K562 (cell line): ENCODE results near the gene KIAA0930. TPM values are rescaled to one million over a fixed set of nuclear protein-coding genes. Genes with fewer than 3 reads are reported as not detected.

Source experiments
- ATAC-seq: fragments of 200-7000 bp; cut with Tn5 transposase; 3 replicates; pipeline ENCODE4 v1.9.1; 2020; ENCODE audit warnings: moderate library complexity
- BruUV-seq: library from RNA; stranded (reverse); fragments of 400-500 nt; replicated peaks from 2 replicates; lab custom pipeline; 2021; lab: Mats Ljungman, UMichigan
- CTCF ChIA-PET: fragments of 300-600 bp; formaldehyde crosslinking; extraction: SDS; loops from one replicate; lab custom pipeline; 2021; ENCODE audit warnings: low intra/inter-chr PET ratio; lab: Yijun Ruan, JAX
- POLR2A ChIA-PET: fragments of 300-600, 350-650 bp; sonication (Branson Sonifier 250); formaldehyde crosslinking; extraction: SDS; loops from one replicate; lab custom pipeline; 2021; ENCODE audit warnings: antibody characterized with exemption, inconsistent platforms; lab: Yijun Ruan, JAX
- DNase-seq, 4 experiments: peaks; one replicate each; pipeline versions ENCODE4 v3.0.0 to v3.0.0-alpha.2; 2011 to 2018; ENCODE audit warnings: low spot score in 3 of 4, mixed read lengths in 3 of 4; ENCODE audit errors: extremely low read depth in 1 of 4
- FAIRE-seq: peaks from 2 replicates; lab custom pipeline; 2011; peaks lifted over from hg19 to GRCh38; lab: Jason Lieb, UNC
- H2AFZ ChIP-seq: 2 replicates; pipeline ENCODE4 v1.6.0; 2011; ENCODE audit warnings: low read depth, low read length, control low read depth, inconsistent platforms
- H3K27ac ChIP-seq: fragments of 200-600 bp; 3 replicates; pipeline ENCODE4 v1.8.0; 2011; ENCODE audit warnings: low read depth, mild to moderate bottlenecking, control low read depth, inconsistent platforms, low read length, moderate library complexity, mixed read lengths; ENCODE audit errors: extremely low read depth
- H3K27me3 ChIP-seq, 2 experiments: fragments of 300-600 bp in 1 of 2; 2 replicates in 1 of 2; 3 replicates in 1 of 2; pipeline versions ENCODE4 v1.6.0 to v1.8.0; 2011; ENCODE audit warnings: inconsistent platforms in 2 of 2, low read length in 2 of 2, mild to moderate bottlenecking in 1 of 2, mixed read lengths in 1 of 2, moderate library complexity in 1 of 2; ENCODE audit not compliant: control insufficient read depth in 2 of 2, insufficient read depth in 2 of 2
- H3K36me3 ChIP-seq: fragments of 300-600 bp; 3 replicates; pipeline ENCODE4 v1.8.0; 2011; ENCODE audit warnings: mild to moderate bottlenecking, low read length, inconsistent platforms; ENCODE audit not compliant: control insufficient read depth, insufficient read depth
- H3K4me1 ChIP-seq, 2 experiments: fragments of 200-600 bp in 1 of 2; replicated peaks in 1 of 2; 2 replicates in 1 of 2; 3 replicates in 1 of 2; pipeline versions ENCODE4 v1.5.1 to v1.8.0; 2011; ENCODE audit warnings: inconsistent platforms in 2 of 2, low read length in 2 of 2, mild to moderate bottlenecking in 1 of 2, mixed read lengths in 1 of 2, moderate library complexity in 1 of 2; ENCODE audit not compliant: control insufficient read depth in 2 of 2, insufficient read depth in 2 of 2
- H3K4me2 ChIP-seq: 2 replicates; pipeline ENCODE4 v1.6.1; 2011; ENCODE audit warnings: low read length, control low read depth, inconsistent platforms, mixed read lengths; ENCODE audit not compliant: insufficient read depth
- H3K4me3 ChIP-seq: fragments of 200-600 bp; sonication (generic), shearing (Covaris generic); 2 replicates; pipeline ENCODE4 v1.5.1; 2016; ENCODE audit warnings: control low read depth, inconsistent platforms
- H3K79me2 ChIP-seq: fragments of 200-600 bp; 3 replicates; pipeline ENCODE4 v1.8.0; 2011; ENCODE audit warnings: low read length, inconsistent platforms; ENCODE audit not compliant: control insufficient read depth, insufficient read depth
- H3K9ac ChIP-seq, 2 experiments: 2 replicates each; pipeline versions ENCODE4 v1.6.0 to v1.6.1; 2011; ENCODE audit warnings: low read depth in 2 of 2, low read length in 2 of 2, control low read depth in 1 of 2, inconsistent platforms in 1 of 2, mild to moderate bottlenecking in 1 of 2, mixed read lengths in 1 of 2; ENCODE audit not compliant: insufficient read depth in 1 of 2
- H3K9me1 ChIP-seq: one replicate; pipeline ENCODE4 v1.6.0; 2011; ENCODE audit warnings: inconsistent platforms, mild to moderate bottlenecking, low read length, moderate library complexity; ENCODE audit not compliant: control insufficient read depth, insufficient read depth
- H3K9me3 ChIP-seq: replicated peaks from 2 replicates; pipeline ENCODE4 v1.5.1; 2011; ENCODE audit warnings: low read depth, low read length, inconsistent platforms; ENCODE audit not compliant: control insufficient read depth, insufficient read depth
- H4K20me1 ChIP-seq: replicated peaks from 2 replicates; pipeline ENCODE4 v1.6.1; 2011; ENCODE audit warnings: low read length, inconsistent platforms, mixed read lengths; ENCODE audit not compliant: control insufficient read depth, insufficient read depth
- BCOR ChIP-seq: fragments of 450-650 bp; IDR thresholded peaks from 2 replicates; pipeline ENCODE4 v1.6.1; 2016
- CHD2 ChIP-seq: IDR thresholded peaks from 2 replicates; pipeline ENCODE4 v1.6.1; 2011; ENCODE audit warnings: low read depth, low read length
- FOXA1 ChIP-seq: fragments of 450-650 bp; IDR thresholded peaks from 2 replicates; pipeline ENCODE4 v1.6.1; 2016; ENCODE audit warnings: mild to moderate bottlenecking, borderline replicate concordance
- GATAD2B ChIP-seq: fragments of 450-650 bp; IDR thresholded peaks from 2 replicates; pipeline ENCODE4 v1.6.1; 2017; ENCODE audit warnings: mild to moderate bottlenecking, borderline replicate concordance
- HNRNPH1 ChIP-seq: fragments of 200-400 bp; formaldehyde crosslinking; optimal IDR thresholded peaks from 2 replicates; pipeline ENCODE3; 2017; ENCODE audit warnings: low read depth, mild to moderate bottlenecking, low read length, moderate library complexity
- HNRNPL ChIP-seq: fragments of 200-400 bp; formaldehyde crosslinking; IDR thresholded peaks from 2 replicates; pipeline ENCODE4 v1.6.1; 2017; ENCODE audit warnings: low read depth, mild to moderate bottlenecking, low read length
- JUN ChIP-seq, 2 experiments: sonication (generic) in 1 of 2; formaldehyde crosslinking in 1 of 2; IDR thresholded peaks; 2 replicates each; pipeline versions ENCODE4 v1.6.1 to v1.8.0; 2012 to 2022; ENCODE audit warnings: borderline replicate concordance in 2 of 2, mild to moderate bottlenecking in 2 of 2, improper control_type of control experiment in 1 of 2, low read depth in 1 of 2, low read length in 1 of 2, missing genetic modification reagents in 1 of 2
- KHSRP ChIP-seq: fragments of 450-650 bp; IDR thresholded peaks from 2 replicates; pipeline ENCODE4 v1.6.1; 2017
- POLR2A ChIP-seq: fragments of 450-650 bp; conservative IDR thresholded peaks from 2 replicates; pipeline ENCODE4 v1.6.1; 2016
- WHSC1 ChIP-seq: IDR thresholded peaks from one replicate; pipeline ENCODE4 v1.6.1; 2012; ENCODE audit warnings: low read length, control low read depth, inconsistent platforms
- ZNF436 ChIP-seq: fragments of 250-450, 450-650 bp; sonication (Bioruptor Pico); formaldehyde crosslinking; IDR thresholded peaks from 2 replicates; pipeline ENCODE4 v1.7.0; 2020; ENCODE audit warnings: mild to moderate bottlenecking
- WGBS: fragments of 100-300 bp; shearing (Covaris generic); methylation state at CpG from one replicate; pipeline ENCODE4 v1.1.6; 2016; ENCODE audit warnings: low coverage, mixed read lengths; ENCODE audit not compliant: insufficient coverage; ENCODE audit errors: missing lambda C conversion rate; 5-methylcytosine and 5-hydroxymethylcytosine counted together
- in situ Hi-C: fragments of 300-500 bp; cut with MboI; formaldehyde crosslinking; loops from 4 replicates; pipeline ENCODE4 v1.15.0; 2018; ENCODE audit warnings: inconsistent platforms, mixed read lengths
- intact Hi-C: fragments of 100-400 bp; cut with micrococcal nuclease; formaldehyde crosslinking; loops from 2 replicates; pipeline ENCODE4 v1.14.2; 2022
- polyA plus RNA-seq, 8 experiments: library from polyadenylated mRNA; depleted of rRNA in 4 of 8; stranded (reverse) in 5 of 8; unstranded in 3 of 8; fragments of >200 nt; fragmentation: Nextera tagmentation in 2 of 8; fragmentation: Illumina TruSeq in 1 of 8; extraction: Ambion mirVana in 2 of 8; extraction: Trizol in 1 of 8; gene quantifications; 2 replicates each; pipeline versions ENCODE4 v1.2.1 to v1.2.3, GENCODE V29; 2011 to 2014; ENCODE audit warnings: inconsistent platforms in 1 of 8, missing spikeins in 1 of 8
- total RNA-seq, 7 experiments: library from RNA; depleted of rRNA in 6 of 7; stranded (reverse); fragments of >200 nt in 6 of 7; fragmentation: Illumina TruSeq in 2 of 7; extraction: Trizol in 2 of 7; gene quantifications; 2 replicates each; pipeline versions ENCODE4 v1.2.1 to v1.2.3, GENCODE V29; 2011 to 2021; ENCODE audit warnings: low replicate concordance in 1 of 7
- TF ChIP-seq, protein P1 (sequence below), 2 experiments: fragments of 200-800 bp in 1 of 2; sonication (Bioruptor generic) in 1 of 2; sonication (generic) in 1 of 2; formaldehyde crosslinking in 1 of 2; IDR thresholded peaks in 1 of 2; conservative IDR thresholded peaks in 1 of 2; 2 replicates each; pipeline versions ENCODE4 v1.5.0 to v1.6.1; 2016 to 2020; ENCODE audit warnings: missing compliant biosample characterization in 1 of 2, missing genetic modification characterization in 1 of 2, missing genetic modification reagents in 1 of 2

KIAA0930 gene
- total and polyA plus RNA-seq, 9 of the 15 experiments (the other 6 are each of a cell fraction or from before 2014, with no cell fraction given): 0.24 to 12.1 (median 6.4) TPM

DNA sequence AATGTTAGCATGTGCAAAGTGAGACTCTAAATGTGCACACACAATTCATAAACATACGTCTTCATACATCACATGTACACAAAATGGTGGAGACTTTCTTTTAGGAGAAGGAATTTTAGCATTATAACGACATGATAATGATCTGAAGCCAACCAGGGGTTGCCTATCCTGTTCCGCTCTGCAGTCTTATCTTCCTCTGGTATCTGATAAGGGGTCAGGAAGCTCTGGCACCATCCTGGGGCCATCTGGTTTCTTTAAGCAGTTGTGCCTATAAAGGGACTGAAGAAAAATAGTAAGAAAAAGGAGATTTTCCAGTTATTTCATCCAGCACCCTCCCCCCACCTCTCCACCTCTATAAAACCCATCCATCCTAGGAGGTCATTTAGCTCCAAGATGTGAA lies 82.8 kb downstream of the KIAA0930 start:
- Histone ChIP-seq H3K9ac (no peak overlapping the region), H2AFZ (no peak overlapping the region), H3K4me2 (no peak overlapping the region), H3K79me2 (peaks cover 37% of the 10 kb centered on the region), H3K4me3 (no peak overlapping the region), H3K9me1 (no peaks in the 10 kb centered on the region), H4K20me1 (0 out of 2 replicates have a peak, but pooled peaks cover 2% of the 10 kb centered on the region), H3K9me3 (no peaks in the 10 kb centered on the region), H3K4me1 (peaks cover 0 to 15% of the 10 kb centered on the region in 2 experiments; a peak in 3 of 5 replicates), H3K27me3 (no peaks in the 10 kb centered on the region), H3K27ac (no peak overlapping the region)
- WGBS: 70% methylated on average over 2 of the region's 3 CpGs
- DNase-seq (no peak), FAIRE-seq (no peak), ATAC-seq (no peak)
- no TSS peak for BruUV-seq
- POLR2A ChIA-PET: interaction anchor here (0.7 kb wide), 1 partner anchor 150 kb away, joined by 3 read pairs; no protein-coding TSS in a partner anchor
- CTCF ChIA-PET: no interaction called here
- TF ChIP-seq CHD2: no peak
- TF ChIP-seq, all 486 proteins: peak for 0
- in situ Hi-C loops (loop anchor here (10.0 kb wide), 1 partner anchor 53 kb away; no protein-coding TSS in a partner anchor), intact Hi-C loops (no loop called here)
- H3K36me3 ChIP-seq: peaks cover 13% of the 10 kb centered on the region; the same call in 1 of the 3 replicates

DNA sequence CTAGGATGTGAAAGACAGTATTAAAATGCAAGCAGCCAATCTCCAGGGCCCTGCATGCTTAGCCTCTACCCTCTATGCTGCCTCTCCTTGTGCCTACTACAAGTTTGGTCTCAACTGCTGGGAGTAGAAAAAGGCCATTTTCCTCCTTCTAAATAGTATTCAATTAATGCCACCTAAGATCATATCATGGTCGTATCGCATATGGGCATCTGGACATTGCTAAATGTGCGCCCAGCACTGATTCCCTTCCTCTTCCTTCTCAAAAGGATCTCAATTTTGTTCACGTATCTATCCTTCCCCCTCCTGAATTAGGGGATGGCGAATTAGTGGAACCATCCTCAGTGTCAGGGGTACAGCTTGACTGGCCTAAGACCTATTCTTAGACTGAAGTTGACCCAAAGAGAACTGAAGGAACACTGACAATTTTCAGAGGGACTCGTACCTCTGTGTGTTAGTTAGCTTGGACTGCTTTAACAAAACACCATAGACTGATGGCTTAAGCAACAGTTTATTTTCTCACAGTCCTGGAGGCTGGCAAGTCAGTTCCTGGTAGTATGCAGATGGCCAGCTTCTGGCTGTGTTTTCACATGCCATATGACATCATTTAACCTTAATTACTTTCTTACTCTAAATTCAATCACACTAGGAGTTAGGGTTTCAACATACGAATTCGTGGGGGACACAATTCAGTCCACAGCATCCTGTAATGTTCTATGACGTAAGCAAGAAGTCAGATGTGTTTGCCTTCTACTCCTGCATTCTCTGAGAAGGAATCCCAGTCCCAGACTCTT lies 85.4 kb downstream of the KIAA0930 start:
- DNase-seq: no peak
- no peak overlapping the region for H3K4me2 ChIP-seq
- peaks cover 0 to 9% of the 10 kb centered on the region in 2 experiments; a peak in 3 of 5 replicates for H3K4me1 ChIP-seq
- BruUV-seq: no TSS peak
- H3K79me2 ChIP-seq: peaks cover 16% of the 10 kb centered on the region
- WGBS: 75% methylated on average over 9 of the region's 9 CpGs
- H3K9me1 ChIP-seq: no peaks in the 10 kb centered on the region
- no peaks in the 10 kb centered on the region for H3K27me3 ChIP-seq
- no peak for ATAC-seq
- intact Hi-C loops (no loop called here), in situ Hi-C loops (loop anchor here (10.0 kb wide), 1 partner anchor 50 kb away; no protein-coding TSS in a partner anchor)
- H3K4me3 ChIP-seq: no peak overlapping the region
- no peak for TF ChIP-seq GATAD2B
- TF ChIP-seq ZNF436 (CRISPR knock-in tag): no peak
- TF ChIP-seq WHSC1: no peak
- TF ChIP-seq FOXA1: no peak
- no peak for TF ChIP-seq BCOR
- no peak for TF ChIP-seq KHSRP
- no peak for TF ChIP-seq HNRNPL
- TF ChIP-seq HNRNPH1: no peak
- TF ChIP-seq, protein P1, sequence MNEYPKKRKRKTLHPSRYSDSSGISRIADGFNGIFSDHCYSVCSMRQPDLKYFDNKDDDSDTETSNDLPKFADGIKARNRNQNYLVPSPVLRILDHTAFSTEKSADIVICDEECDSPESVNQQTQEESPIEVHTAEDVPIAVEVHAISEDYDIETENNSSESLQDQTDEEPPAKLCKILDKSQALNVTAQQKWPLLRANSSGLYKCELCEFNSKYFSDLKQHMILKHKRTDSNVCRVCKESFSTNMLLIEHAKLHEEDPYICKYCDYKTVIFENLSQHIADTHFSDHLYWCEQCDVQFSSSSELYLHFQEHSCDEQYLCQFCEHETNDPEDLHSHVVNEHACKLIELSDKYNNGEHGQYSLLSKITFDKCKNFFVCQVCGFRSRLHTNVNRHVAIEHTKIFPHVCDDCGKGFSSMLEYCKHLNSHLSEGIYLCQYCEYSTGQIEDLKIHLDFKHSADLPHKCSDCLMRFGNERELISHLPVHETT (CRISPR knock-in tag; conservative IDR thresholded peaks at IDR 0.05 in 1 of 2, IDR thresholded peaks at IDR 0.05 in 1 of 2): no peak
- TF ChIP-seq POLR2A: no peak
- TF ChIP-seq JUN (IDR thresholded peaks at IDR 0.05; ENCODE audit: borderline replicate concordance, low read depth, low read length): no peak
- TF ChIP-seq JUN (CRISPR knock-in tag; IDR thresholded peaks at IDR 0.05; ENCODE audit: borderline replicate concordance): no peak
- no peak overlapping the region for H3K27ac ChIP-seq
- H4K20me1 ChIP-seq: 0 out of 2 replicates have a peak, but pooled peaks cover 2% of the 10 kb centered on the region
- ChIA-PET CTCF (no interaction called here), POLR2A (no interaction called here)
- peaks cover 15% of the 10 kb centered on the region; the same call in 1 of the 3 replicates for H3K36me3 ChIP-seq
- H3K9ac ChIP-seq: no peak overlapping the region
- H3K9me3 ChIP-seq: no peaks in the 10 kb centered on the region
- no peak overlapping the region for H2AFZ ChIP-seq
- FAIRE-seq: no peak
